ENCODE measurements around the gene ACSM3. TPM values are rescaled to one million over a fixed set of nuclear protein-coding genes. Genes with fewer than 3 reads are reported as not detected.

ACSM3 gene
- total and polyA plus RNA-seq, 3 donors from 2014 or later = 41.1 to 120 (median 68.0) TPM

DNA sequence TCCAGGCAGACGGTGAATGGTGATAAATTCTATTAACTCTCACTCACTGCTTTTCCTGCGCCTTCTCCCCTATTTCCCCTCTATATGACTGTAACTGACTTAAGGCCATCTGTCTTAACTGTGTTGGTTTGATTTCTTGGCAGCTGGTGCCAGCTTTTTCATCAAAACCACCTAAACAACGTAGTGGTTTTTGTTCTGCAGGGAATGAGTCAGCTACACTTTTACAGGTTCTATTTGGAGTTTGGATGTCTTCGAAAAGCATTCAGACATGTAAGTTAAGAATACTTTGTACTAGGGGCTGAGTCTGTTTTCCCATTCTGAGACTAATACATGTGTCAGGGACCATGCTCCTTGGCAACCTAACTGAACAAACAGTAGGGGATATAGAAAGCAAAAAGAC, 51.0 kb downstream of the ACSM3 start:
- WGBS, 2 donors = 92 to 93% methylated on average over 4 of the region's 4 CpGs
- DNase-seq = no peak
- H3K27me3 ChIP-seq = no peaks in the 10 kb centered on the region
- intact Hi-C loops (cut with DNase I; ENCODE audit: low total_unique reads) = no loop called here
- no peaks in the 10 kb centered on the region for H3K36me3 ChIP-seq (ENCODE audit: low read depth, missing control alignments)
- no peak overlapping the region for H3K27ac ChIP-seq
- H3K4me3 ChIP-seq = no peak overlapping the region
- H3K9me3 ChIP-seq = no peaks in the 10 kb centered on the region
- TF ChIP-seq POLR2A (IDR thresholded peaks at IDR 0.05) = no peak
- TF ChIP-seq CTCF (IDR thresholded peaks at IDR 0.05) = no peak
- H3K4me1 ChIP-seq = no peaks in the 10 kb centered on the region

- H3K36me3 ChIP-seq (ENCODE audit: low read depth, missing control alignments) = no peaks in the 10 kb centered on the region
- H3K9me3 ChIP-seq = no peaks in the 10 kb centered on the region
- H3K27me3 ChIP-seq = no peaks in the 10 kb centered on the region
- DNase-seq = no peak
- H3K4me1 ChIP-seq = no peaks in the 10 kb centered on the region
- WGBS, 2 donors = 90 to 94% methylated on average over 4 of the region's 4 CpGs
- no peak overlapping the region for H3K4me3 ChIP-seq
- H3K27ac ChIP-seq = no peak overlapping the region
- intact Hi-C loops (cut with DNase I; ENCODE audit: low total_unique reads) = no loop called here
- no peak for TF ChIP-seq CTCF (IDR thresholded peaks at IDR 0.05)
These were observed 55.2 kb downstream of the ACSM3 start for GRCh38 chr16:20818929-20819585.

DNA sequence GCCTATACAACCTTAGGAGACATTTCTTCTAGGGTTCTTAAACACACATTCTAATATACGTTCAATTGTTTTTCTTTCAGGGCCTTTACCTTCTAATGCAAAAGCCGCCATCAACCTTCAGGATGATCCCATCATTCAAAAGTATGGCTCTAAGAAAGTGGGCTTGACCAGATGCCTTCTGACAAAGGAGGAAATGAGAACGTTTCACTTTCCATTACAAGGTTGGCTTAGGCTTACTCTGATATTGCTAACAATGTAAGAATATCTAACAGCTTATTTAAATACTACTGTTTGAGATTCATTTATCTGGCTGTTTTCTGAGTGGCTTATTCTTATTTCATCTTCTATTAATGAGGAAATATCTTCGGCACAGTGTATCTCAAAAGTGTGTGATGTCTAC, 57.9 kb downstream of the ACSM3 start:
- Histone ChIP-seq H3K9me3 (no peaks in the 10 kb centered on the region), H3K4me3 (no peak overlapping the region), H3K27me3 (no peaks in the 10 kb centered on the region), H3K27ac (no peak overlapping the region), H3K36me3 (ENCODE audit: low read depth, missing control alignments) (no peaks in the 10 kb centered on the region), H3K4me1 (no peaks in the 10 kb centered on the region)
- DNase-seq = no peak
- TF ChIP-seq CTCF (IDR thresholded peaks at IDR 0.05) (no peak), POLR2A (IDR thresholded peaks at IDR 0.05) (no peak)
- intact Hi-C loops (cut with DNase I; ENCODE audit: low total_unique reads) = no loop called here
- 88 to 95% methylated on average over 4 of the region's 4 CpGs for WGBS, 2 donors

DNA sequence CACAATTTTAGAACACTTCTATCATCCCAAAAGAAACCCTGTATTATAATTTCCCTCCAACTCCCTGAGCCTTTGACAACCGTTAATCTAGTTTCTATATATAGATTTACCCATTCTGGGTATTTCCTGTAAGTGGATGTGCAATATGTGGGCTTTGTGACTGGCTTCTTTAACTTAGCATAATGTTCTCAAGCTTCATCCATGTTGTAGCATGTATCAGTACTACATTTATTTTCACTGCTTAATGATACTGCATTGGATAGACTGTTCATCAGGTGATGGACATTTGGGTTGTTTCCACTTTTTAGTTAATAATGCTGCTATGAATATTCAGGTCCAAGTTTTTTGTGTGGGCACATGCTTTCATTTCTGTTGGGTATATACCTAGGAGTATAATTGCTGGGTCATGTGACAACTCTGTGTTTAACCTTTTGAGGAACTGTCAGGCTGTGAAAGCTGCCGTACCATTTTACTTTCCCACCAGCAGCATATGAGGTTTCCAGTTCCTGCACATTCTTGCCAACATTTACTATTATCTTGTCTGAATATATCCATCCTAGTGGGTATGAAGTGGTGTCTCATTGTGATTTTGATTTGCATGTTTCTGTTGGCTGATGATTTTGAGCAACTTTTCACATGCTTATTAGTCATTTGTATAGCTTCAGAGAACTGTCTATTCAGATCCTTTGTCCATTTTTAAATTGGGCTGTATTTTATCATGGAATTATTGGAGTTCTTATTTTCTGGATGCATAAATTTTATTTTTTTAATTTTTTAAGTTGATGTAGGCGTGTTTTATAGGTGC, 58.9 kb downstream of the ACSM3 start:
- no peaks in the 10 kb centered on the region for H3K9me3 ChIP-seq
- H3K27ac ChIP-seq = no peak overlapping the region
- intact Hi-C loops (cut with DNase I; ENCODE audit: low total_unique reads) = no loop called here
- H3K4me3 ChIP-seq = no peak overlapping the region
- no peaks in the 10 kb centered on the region for H3K36me3 ChIP-seq (ENCODE audit: low read depth, missing control alignments)
- WGBS, 2 donors = 76 to 89% methylated on average over 3 of the region's 3 CpGs
- H3K4me1 ChIP-seq = no peaks in the 10 kb centered on the region
- TF ChIP-seq POLR2A (IDR thresholded peaks at IDR 0.05) (no peak), CTCF (IDR thresholded peaks at IDR 0.05) (no peak)
- no peak for DNase-seq
- no peaks in the 10 kb centered on the region for H3K27me3 ChIP-seq

Data from testis (tissue), 3 donors.